Lung (tissue), 12 donors: Measurements from ENCODE around the gene EEIG1. TPM values are rescaled to one million over a fixed set of nuclear protein-coding genes. Genes with fewer than 3 reads are reported as not detected.

ENCODE experiments used
- ATAC-seq: fragments of 200-7000 bp; cut with Tn5 transposase; one replicate; pipeline ENCODE4 v1.9.1; 2020; ENCODE audit warnings: moderate number of reproducible peaks; ENCODE audit not compliant: insufficient read depth, low FRiP score
- DNase-seq, 3 donors: peaks; one replicate each; pipeline ENCODE4 v3.0.0-alpha.2; 2013 to 2017
- H3K27ac ChIP-seq, 2 donors: one replicate each; pipeline ENCODE4 v1.5.1; 2013; ENCODE audit warnings: mild to moderate bottlenecking in 2 of 2, moderate library complexity in 2 of 2, control low read depth in 1 of 2, inconsistent platforms in 1 of 2, low read depth in 1 of 2, low read length in 1 of 2
- H3K27me3 ChIP-seq, 3 donors: one replicate each; pipeline ENCODE4 v1.5.1; 2013; ENCODE audit warnings: low read length in 2 of 3; ENCODE audit not compliant: control insufficient read depth in 3 of 3, insufficient read depth in 3 of 3
- H3K36me3 ChIP-seq, 4 donors: one replicate each; pipeline ENCODE4 v1.5.1; 2013; ENCODE audit warnings: low read length in 4 of 4, mild to moderate bottlenecking in 1 of 4, moderate library complexity in 1 of 4; ENCODE audit not compliant: control insufficient read depth in 4 of 4, insufficient read depth in 4 of 4
- H3K4me1 ChIP-seq, 5 donors: one replicate each; pipeline ENCODE4 v1.5.1; 2013; ENCODE audit warnings: low read length in 5 of 5, mild to moderate bottlenecking in 2 of 5, moderate library complexity in 1 of 5; ENCODE audit not compliant: control insufficient read depth in 5 of 5, insufficient read depth in 5 of 5
- H3K4me3 ChIP-seq: one replicate; pipeline ENCODE4 v1.5.1; 2013; ENCODE audit warnings: mild to moderate bottlenecking, control low read depth, moderate library complexity
- H3K9ac ChIP-seq, 2 donors: one replicate each; pipeline ENCODE4 v1.5.1; 2013; ENCODE audit warnings: low read length in 2 of 2, control low read depth in 1 of 2; ENCODE audit not compliant: insufficient read depth in 1 of 2
- H3K9me3 ChIP-seq, 4 donors: one replicate each; pipeline ENCODE4 v1.5.1; 2013; ENCODE audit warnings: low read length in 3 of 4, mild to moderate bottlenecking in 1 of 4, moderate library complexity in 1 of 4; ENCODE audit not compliant: control insufficient read depth in 4 of 4, insufficient read depth in 3 of 4
- WGBS, 2 donors: extraction: QIAGEN DNeasy Blood & Tissue Kit; methylation state at CpG; one replicate each; pipeline ENCODE4 v1.1.7; 2013; 5-methylcytosine and 5-hydroxymethylcytosine counted together
- polyA plus RNA-seq, 2 donors: library from polyadenylated mRNA; stranded (reverse); fragments of 200-250 nt; gene quantifications; one replicate each; pipeline ENCODE4 v1.2.1, GENCODE V29; 2013
- total RNA-seq, 2 donors: library from RNA; depleted of rRNA in 1 of 2; stranded (reverse); fragments of >200 nt in 1 of 2; gene quantifications; one replicate each; pipeline ENCODE4 v1.2.1, GENCODE V29; 2014 to 2021
- TF ChIP-seq, protein P1 (sequence below): IDR thresholded peaks from 2 replicates; pipeline ENCODE4 v1.5.1; 2012; ENCODE audit warnings: mild to moderate bottlenecking; ENCODE audit errors: control extremely low read depth, extremely low read depth
- donor health status: control.
- donor health status: control.
- donor health status: Bipolar disorder and iron deficiency.
- donor health status: healthy.
- donor health status: DM: yes; HTN: yes; CAD: no.

EEIG1 gene
- total and polyA plus RNA-seq, 4 donors: 13.4 to 66.5 (median 32.7) TPM

DNA sequence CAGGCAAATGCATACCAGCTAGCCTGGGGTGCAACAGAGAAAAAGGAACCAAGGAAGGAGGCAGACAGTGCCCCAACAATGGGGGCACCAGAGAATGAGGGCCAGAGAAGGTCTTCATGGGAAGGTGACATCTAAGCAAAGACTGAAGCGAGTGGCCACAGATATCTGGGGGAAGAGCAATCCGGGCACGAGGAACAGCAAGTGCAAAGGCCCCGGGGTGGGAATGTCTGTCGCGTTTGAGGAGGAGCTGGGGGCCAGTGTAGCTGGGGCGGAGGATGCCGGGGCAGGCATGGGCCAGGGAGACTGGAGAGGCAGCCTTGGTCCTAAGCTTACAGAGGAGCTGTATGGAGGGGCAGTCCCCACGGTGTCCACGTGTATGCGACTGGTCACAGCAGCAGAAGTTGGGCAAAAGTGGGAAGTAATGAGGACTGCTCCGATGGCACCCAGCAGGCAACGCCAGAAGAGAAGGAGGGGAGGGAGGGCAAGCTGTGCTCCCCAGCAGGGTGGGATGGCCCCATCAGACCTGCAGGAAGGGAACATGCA, 19.1 kb downstream of the EEIG1 start:
- Histone ChIP-seq H3K27ac (no peak overlapping the region), H3K9ac (no peak overlapping the region)
- WGBS, 2 donors: 78 to 89% methylated on average over 13 of the region's 13 CpGs

DNA sequence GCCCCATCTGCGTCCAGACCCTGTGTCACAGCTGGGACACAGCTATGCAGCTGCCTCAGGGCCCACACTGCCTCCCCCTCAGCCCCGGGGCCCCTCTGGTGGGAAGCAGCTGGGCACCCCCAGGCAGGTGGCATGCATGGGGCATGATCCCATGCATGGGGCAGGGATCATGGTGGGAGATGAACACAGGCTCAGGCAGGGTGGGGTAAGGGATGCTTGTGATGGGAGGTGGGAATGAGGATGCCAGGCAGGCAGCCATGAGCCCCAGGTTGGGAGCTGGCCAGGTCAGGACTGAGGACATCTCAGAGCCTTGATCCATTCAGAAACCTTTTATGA, 19.7 kb downstream of the EEIG1 start:
- Histone ChIP-seq H3K27ac (no peak overlapping the region), H3K9ac (no peak overlapping the region), H3K36me3 (no peaks in the 10 kb centered on the region), H3K4me3 (no peak overlapping the region), H3K4me1 (peaks cover 9 to 39% (median 15%) of the 10 kb centered on the region in 5 donors), H3K9me3 (no peaks in the 10 kb centered on the region), H3K27me3 (no peaks in the 10 kb centered on the region)
- no peak for ATAC-seq
- no peak for DNase-seq
- 90 to 97% methylated on average over 2 of the region's 2 CpGs for WGBS, 2 donors
- TF ChIP-seq, protein P1, sequence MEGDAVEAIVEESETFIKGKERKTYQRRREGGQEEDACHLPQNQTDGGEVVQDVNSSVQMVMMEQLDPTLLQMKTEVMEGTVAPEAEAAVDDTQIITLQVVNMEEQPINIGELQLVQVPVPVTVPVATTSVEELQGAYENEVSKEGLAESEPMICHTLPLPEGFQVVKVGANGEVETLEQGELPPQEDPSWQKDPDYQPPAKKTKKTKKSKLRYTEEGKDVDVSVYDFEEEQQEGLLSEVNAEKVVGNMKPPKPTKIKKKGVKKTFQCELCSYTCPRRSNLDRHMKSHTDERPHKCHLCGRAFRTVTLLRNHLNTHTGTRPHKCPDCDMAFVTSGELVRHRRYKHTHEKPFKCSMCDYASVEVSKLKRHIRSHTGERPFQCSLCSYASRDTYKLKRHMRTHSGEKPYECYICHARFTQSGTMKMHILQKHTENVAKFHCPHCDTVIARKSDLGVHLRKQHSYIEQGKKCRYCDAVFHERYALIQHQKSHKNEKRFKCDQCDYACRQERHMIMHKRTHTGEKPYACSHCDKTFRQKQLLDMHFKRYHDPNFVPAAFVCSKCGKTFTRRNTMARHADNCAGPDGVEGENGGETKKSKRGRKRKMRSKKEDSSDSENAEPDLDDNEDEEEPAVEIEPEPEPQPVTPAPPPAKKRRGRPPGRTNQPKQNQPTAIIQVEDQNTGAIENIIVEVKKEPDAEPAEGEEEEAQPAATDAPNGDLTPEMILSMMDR: no peak

More for the DNA sequence above, 19.1 kb downstream of the EEIG1 start:
- Histone ChIP-seq H3K4me1 (peaks cover 12 to 44% (median 20%) of the 10 kb centered on the region in 5 donors), H3K9me3 (no peaks in the 10 kb centered on the region), H3K36me3 (no peaks in the 10 kb centered on the region), H3K27me3 (no peaks in the 10 kb centered on the region), H3K4me3 (no peak overlapping the region)
- ATAC-seq (no peak), DNase-seq (no peak)
- TF ChIP-seq, protein P1: no peak

DNA sequence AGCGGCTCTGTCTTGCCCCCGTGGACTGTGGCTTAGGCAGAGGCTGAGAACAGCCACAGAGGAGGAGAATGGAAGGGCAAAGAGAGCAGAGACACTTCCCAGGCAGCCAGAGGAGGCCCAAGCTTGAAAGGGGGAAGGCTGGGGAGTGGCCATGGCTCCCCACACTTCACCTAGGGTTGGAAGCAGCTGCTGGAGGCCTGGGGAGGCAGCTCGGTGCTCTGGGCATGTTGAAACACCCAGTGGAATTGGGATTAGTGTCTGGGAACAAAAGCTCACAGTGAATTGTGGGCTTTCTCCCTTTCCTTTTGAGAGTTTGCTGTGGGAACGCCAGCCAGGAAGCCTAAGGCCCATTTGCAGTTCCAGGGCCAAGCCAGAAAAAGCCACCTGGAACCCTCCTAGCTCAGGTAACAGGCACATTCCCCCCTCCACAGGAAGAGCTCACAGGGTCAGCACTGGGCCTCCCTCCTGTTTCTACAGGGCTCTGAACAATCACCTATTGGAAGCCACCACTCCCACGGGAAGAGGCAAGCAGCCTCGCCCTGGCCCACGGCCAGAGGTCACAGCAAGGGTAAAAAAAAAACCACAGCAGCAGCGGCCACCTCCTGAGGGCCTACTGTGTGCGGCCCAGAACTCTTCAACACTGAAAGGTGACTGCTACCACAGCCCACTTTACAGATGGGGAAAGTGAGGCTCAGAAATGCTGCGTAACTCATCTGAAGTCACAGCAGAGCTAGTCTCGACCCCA, 20.2 kb downstream of the EEIG1 start:
- ATAC-seq: no peak
- Histone ChIP-seq H3K9me3 (no peaks in the 10 kb centered on the region), H3K9ac (peak overlapping the region in 1 of 2 donors; percentile 11), H3K27ac (peak overlapping the region; percentile 38 to 71), H3K27me3 (no peaks in the 10 kb centered on the region), H3K36me3 (no peaks in the 10 kb centered on the region), H3K4me1 (peaks cover 6 to 33% (median 13%) of the 10 kb centered on the region in 5 donors), H3K4me3 (no peak overlapping the region)
- TF ChIP-seq, protein P1: no peak
- DNase-seq: no peak
- 57 to 72% methylated on average over 11 of the region's 11 CpGs for WGBS, 2 donors
